Coronary artery (tissue), 2 donors: Measurements from ENCODE around the gene ADRA2B.

ENCODE experiments used
- DNase-seq: peaks from one replicate; pipeline ENCODE4 v3.0.0-alpha.2; 2017; ENCODE audit warnings: low spot score
- H3K27ac ChIP-seq, 2 donors: fragments of 200-600 bp; sonication (generic); one replicate each; pipeline ENCODE4 v1.5.1; 2016 to 2019
- H3K4me3 ChIP-seq: fragments of 200-600 bp; sonication (generic); 2 replicates; pipeline ENCODE4 v1.5.1; 2016; ENCODE audit warnings: mild to moderate bottlenecking, moderate library complexity
- CTCF ChIP-seq: fragments of 200-600 bp; sonication (generic); IDR thresholded peaks from one replicate; pipeline ENCODE4 v1.5.1; 2019; ENCODE audit warnings: antibody characterized with exemption

The ADRA2B gene

DNA sequence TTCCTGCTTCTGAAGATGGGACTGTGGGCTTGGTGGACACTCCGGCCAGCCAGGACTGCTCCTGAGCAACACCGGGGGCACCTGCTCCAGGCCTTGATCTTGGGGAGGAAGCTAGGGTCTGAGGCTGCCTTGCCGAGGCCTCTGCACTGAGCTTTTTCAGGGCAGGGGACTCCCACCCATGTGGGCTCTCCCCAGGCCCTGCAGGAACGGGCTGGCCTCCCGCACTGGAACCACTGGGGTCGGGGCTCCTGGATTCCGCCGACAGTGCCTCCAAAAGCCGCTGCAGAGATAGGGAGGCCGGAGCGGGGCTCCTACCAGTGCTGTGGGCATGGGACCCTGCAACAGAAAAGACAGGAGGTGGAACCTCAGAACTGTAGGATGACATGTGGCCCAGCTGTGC is 7.6 kb upstream of the ADRA2B start:
- no peak overlapping the region for H3K4me3 ChIP-seq
- DNase-seq: no peak
- no peak overlapping the region for H3K27ac ChIP-seq
- no peak for TF ChIP-seq CTCF

DNA sequence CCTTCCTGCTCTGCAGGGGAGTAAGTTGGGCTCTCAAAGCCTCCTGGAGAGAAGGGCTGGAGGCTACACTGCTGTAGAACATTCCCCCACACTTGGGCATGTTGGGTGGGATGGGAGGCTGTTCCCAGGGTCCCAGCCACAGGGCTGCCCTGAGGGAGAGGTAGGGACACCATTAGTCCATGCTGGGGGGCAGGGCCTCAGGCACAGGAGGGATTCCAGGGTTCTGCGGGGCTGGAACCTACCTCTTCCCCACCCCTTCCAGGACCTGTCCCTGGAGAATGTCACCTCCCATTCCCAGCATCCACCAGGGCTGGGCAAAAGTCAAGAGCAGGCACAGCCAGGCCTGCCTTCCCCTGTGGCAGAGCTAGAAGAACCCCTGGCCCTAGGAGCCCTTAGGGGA is 6.9 kb upstream of the ADRA2B start:
- H3K4me3 ChIP-seq: no peak overlapping the region
- no peak for DNase-seq
- H3K27ac ChIP-seq: no peak overlapping the region
- no peak for TF ChIP-seq CTCF

- DNase-seq: no peak
- H3K4me3 ChIP-seq: no peak overlapping the region
- no peak overlapping the region for H3K27ac ChIP-seq
- TF ChIP-seq CTCF: no peak
Observed at GRCh38 chr2:96122391-96122790, 6.0 kb upstream of the ADRA2B start.

- DNase-seq: no peak
- no peak overlapping the region for H3K4me3 ChIP-seq
- TF ChIP-seq CTCF: no peak
- no peak overlapping the region for H3K27ac ChIP-seq
Observed at GRCh38 chr2:96121414-96121813, 5.0 kb upstream of the ADRA2B start.

GRCh38 chr2:96120991-96121390 is 4.6 kb upstream of the ADRA2B start:
- Histone ChIP-seq H3K4me3 (no peak overlapping the region), H3K27ac (no peak overlapping the region)
- no peak for TF ChIP-seq CTCF
- DNase-seq: no peak

GRCh38 chr2:96120091-96120720 is 3.8 kb upstream of the ADRA2B start:
- DNase-seq: no peak
- H3K4me3 ChIP-seq: no peak overlapping the region
- H3K27ac ChIP-seq: no peak overlapping the region
- TF ChIP-seq CTCF: no peak

- DNase-seq: no peak
- Histone ChIP-seq H3K4me3 (no peak overlapping the region), H3K27ac (no peak overlapping the region)
- no peak for TF ChIP-seq CTCF
Observed at GRCh38 chr2:96119389-96119751, 3.0 kb upstream of the ADRA2B start.
